ENCODE results near the gene CEP112.

DNA sequence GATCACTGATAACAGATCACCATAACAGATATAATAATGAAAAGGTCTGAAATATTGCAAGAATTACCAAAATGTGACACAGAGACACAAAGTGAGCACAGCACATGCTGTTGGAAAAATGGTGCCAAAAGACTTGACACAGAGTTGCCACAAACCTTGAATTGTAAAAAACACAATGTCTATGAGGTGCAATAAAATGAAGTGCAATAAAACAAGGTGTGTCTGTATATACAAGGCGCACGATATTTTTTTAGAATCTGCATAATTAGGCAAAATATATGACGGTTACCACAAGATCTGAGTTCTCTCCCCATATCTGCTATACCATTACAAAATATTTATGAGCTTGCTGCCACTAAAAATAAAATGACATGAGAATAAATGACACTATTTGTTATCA is 458.6 kb downstream of the CEP112 start:
- TF ChIP-seq, protein P1, sequence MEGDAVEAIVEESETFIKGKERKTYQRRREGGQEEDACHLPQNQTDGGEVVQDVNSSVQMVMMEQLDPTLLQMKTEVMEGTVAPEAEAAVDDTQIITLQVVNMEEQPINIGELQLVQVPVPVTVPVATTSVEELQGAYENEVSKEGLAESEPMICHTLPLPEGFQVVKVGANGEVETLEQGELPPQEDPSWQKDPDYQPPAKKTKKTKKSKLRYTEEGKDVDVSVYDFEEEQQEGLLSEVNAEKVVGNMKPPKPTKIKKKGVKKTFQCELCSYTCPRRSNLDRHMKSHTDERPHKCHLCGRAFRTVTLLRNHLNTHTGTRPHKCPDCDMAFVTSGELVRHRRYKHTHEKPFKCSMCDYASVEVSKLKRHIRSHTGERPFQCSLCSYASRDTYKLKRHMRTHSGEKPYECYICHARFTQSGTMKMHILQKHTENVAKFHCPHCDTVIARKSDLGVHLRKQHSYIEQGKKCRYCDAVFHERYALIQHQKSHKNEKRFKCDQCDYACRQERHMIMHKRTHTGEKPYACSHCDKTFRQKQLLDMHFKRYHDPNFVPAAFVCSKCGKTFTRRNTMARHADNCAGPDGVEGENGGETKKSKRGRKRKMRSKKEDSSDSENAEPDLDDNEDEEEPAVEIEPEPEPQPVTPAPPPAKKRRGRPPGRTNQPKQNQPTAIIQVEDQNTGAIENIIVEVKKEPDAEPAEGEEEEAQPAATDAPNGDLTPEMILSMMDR (IDR thresholded peaks at IDR 0.05; ENCODE audit: low read depth, low read length, missing input control), result no peak
- TF ChIP-seq YY1 (IDR thresholded peaks at IDR 0.05) (no peak), EGR1 (IDR thresholded peaks at IDR 0.05; ENCODE audit: low read depth in 2 of 2) (no peak), MAX (IDR thresholded peaks at IDR 0.05) (no peak), HNF4A (conservative IDR thresholded peaks at IDR 0.05) (no peak), GABPA (IDR thresholded peaks at IDR 0.05 in 1 of 2, conservative IDR thresholded peaks at IDR 0.05 in 1 of 2) (no peak), RAD21 (IDR thresholded peaks at IDR 0.05) (no peak), TAF1 (conservative IDR thresholded peaks at IDR 0.05) (no peak), JUND (IDR thresholded peaks at IDR 0.05) (no peak), NR2F2 (IDR thresholded peaks at IDR 0.05) (no peak), REST (IDR thresholded peaks at IDR 0.05) (no peak)
- TF ChIP-seq, protein P2, sequence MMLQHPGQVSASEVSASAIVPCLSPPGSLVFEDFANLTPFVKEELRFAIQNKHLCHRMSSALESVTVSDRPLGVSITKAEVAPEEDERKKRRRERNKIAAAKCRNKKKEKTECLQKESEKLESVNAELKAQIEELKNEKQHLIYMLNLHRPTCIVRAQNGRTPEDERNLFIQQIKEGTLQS (IDR thresholded peaks at IDR 0.05), result no peak

Measured in liver (tissue), 3 donors.